SW480 (cell line): ENCODE data around the gene DISC1.
"Not testable (repeated sequence)": the region's sequence is repeated elsewhere in the genome, so short reads cannot be mapped to it uniquely, and the experiment has no call there.

Experiments used
- DNase-seq: peaks from one replicate; pipeline ENCODE4 v3.0.0-alpha.2; 2016; ENCODE audit warnings: low spot score

DISC1 gene

DNA sequence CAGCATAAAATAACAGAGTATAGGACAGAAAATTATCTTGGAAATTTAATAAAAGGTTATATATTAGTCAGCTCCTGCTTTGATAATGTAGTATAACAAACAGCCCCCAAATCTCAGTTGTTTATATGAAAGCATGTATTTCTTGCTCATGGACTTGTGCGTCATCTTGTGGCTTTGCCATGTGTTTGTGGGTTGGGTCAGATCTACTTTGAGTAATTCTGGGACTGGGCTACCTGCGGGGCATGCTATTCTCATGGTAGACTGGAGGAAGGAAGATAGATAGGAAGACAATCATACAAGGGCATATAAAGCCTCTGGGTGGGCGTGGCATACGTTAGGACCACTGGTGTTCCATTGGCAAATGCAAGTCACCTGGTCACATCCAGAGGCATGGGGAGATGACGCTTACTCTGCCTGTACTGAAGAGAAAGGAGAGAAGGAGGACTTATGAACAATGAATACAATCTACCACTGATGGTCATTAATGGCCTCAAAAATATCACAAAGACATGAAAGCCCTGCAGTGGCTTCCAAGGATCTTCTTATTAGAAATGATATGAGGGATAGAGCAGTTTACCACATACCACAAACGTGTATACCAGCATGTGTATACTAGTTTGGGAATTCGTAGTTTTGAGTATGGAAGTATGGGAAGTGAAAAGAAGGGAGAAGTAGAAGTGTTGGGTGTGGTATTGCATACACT is 267.0 kb downstream of the DISC1 start:
- DNase-seq = no peak

GRCh38 chr1:231896806-231897205 is 270.2 kb downstream of the DISC1 start:
- DNase-seq = no peak

- DNase-seq = no peak
Measured at GRCh38 chr1:231899046-231899445, 272.5 kb downstream of the DISC1 start.

GRCh38 chr1:231899713-231900435 is 273.3 kb downstream of the DISC1 start:
- DNase-seq = no peak

DNA sequence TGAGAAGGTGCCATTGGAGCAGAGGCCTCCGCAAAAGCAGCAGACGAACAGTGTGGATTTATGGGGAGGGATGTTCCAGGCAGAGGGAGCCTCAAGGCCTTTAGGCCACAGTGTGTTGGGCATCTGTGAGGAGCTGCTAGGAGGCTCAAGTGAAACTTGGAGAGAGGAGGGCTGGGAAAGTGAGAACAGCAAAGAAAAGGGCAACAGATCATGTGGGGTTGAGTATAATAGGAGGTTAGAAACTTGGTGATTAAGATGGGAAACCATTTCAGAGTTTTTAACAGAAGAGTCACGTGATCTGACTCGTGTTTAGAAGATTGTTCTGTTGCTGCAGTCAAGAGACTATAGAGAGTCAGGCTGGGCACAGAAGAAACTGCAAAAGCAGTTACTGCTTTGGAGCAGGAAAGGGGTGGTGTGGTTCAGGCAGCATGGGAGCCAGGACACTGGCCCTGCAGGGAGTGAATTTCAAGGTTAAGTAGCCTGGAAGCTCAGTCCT is 277.0 kb downstream of the DISC1 start:
- no peak for DNase-seq

DNA sequence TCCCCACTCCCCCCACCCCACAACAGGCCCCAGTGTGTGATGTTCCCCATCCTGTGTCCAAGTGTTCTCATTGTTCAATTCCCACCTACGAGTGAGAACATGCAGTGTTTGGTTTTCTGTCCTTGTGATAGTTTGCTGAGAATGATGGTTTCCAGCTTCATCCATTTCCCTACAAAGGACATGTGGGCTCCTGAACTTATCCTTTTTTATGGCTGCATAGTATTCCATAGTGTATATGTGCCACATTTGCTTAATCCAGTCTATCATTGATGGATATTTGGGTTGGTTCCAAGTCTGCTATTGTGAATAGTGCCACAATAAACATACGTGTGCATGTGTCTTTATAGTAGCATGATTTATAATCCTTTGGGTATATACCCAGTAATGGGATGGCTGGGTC is 280.7 kb downstream of the DISC1 start:
- DNase-seq = not testable (repeated sequence)

DNA sequence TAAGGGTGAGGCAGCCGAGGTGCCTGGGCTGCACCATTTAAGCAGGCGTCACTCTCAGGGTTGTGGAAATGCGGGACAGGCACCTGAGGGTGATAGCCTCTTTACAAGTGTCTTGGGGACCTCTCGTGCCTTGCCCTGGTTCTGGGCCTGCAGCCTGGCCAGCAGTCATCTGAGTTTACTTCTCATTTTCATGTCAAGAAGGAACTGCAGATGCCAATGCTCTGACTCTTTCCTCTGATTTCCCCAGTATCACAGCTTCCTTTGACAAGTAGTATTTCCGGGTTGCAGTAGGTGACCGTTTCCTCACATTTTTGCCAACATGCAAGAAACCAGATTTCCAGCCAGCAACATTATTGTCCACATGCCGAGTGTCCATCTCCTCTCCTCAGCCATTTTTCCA is 286.9 kb downstream of the DISC1 start:
- no peak for DNase-seq

GRCh38 chr1:231918239-231919015 is 291.8 kb downstream of the DISC1 start:
- DNase-seq = peak; percentile 33

GRCh38 chr1:231919239-231919885 is 292.8 kb downstream of the DISC1 start:
- DNase-seq = no peak

DNA sequence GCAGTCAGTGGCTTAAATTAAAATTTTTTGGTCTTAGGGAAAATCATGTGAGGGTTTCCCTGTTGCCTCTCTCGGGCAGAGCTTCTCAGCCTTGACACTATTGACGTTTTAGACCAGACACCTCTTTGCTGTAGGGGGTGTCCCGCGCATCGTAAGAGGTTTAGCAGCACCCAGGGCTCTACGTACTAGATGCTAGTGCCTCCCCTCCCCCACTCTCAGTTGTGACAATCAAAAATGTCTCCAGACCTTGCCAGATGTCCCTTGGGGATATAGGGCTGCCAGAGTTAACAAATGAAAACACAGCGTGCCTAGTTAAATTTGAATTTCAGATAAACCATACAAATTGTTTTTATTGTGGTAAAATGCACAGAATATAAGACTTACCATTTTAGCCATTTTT is 293.3 kb downstream of the DISC1 start:
- DNase-seq = no peak

DNA sequence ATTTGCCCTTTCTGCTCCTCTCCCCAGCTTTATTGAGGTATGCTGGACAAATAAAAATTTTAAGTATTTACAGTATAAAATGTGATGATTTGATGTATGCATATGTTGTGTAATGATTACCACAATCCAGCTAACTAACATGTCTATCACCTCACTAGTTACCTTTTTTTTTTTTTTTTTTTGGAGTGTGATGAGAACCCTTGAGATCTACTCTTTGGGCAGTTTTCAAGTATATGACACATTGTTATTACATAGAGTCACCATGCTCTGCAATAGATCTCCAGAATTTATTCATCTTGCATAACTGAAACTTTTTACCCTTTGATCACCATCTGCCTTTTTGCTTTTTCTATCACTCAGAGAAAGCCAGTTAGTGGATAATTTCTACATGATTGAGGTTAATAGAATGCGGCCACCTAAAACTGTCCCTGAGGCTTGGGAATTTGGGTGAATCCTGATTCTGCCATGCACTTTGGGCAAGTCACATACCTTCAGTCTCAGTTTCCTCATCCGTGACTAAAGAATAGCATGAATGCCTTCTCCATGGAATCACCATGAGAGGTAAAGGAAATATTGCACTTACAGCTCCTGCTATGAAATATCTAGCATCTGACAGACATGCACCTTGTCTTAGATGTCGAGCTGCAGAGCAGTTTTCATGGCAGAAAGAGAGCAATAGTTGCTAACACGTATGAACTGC is 295.2 kb downstream of the DISC1 start:
- DNase-seq = no peak

GRCh38 chr1:231923491-231924041 is 297.0 kb downstream of the DISC1 start:
- DNase-seq = no peak

GRCh38 chr1:231924180-231924579 is 297.6 kb downstream of the DISC1 start:
- no peak for DNase-seq

DNA sequence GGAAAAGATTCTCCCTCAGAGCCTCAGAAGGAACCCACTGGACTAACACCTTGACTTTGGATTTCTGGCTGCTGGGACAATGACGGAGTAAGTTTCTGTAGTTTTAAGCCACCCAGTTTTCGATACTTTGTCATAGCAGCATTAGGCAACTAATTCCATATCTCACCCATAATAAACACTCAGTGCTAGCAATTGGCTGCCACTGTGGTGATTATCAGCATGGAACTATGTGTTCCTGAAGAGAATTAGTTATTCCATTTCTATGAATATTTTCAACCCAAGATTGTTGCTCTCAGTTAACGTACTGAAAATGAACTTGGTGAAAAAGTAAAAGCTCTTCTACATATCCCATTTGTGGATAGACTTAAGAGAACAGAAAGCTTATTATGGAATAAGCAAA is 299.3 kb downstream of the DISC1 start:
- DNase-seq = no peak

GRCh38 chr1:231926340-231926739 is 299.8 kb downstream of the DISC1 start:
- DNase-seq = no peak

- DNase-seq = no peak
Measured at GRCh38 chr1:231926933-231927332, 300.3 kb downstream of the DISC1 start.

GRCh38 chr1:231927431-231927830 is 300.8 kb downstream of the DISC1 start:
- DNase-seq = no peak

DNA sequence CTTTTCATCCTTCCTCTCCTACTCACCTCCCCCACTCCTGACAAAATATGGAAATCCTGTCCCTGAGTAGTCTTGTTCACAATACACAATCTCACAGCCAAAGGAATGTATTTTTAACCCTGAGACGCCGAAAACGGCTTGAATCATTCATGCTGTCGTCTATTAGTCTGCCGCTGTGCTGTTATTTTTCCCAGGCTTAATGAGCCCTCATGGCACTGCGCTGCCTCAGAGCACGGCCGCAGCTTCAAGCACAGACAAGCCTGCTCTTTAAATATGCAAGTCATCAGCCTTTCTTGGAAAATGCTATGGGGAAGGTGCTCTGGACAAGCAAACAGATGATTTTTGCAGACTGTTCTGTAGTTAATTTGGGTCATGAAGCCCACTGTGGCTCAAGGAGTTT is 302.7 kb downstream of the DISC1 start:
- no peak for DNase-seq

GRCh38 chr1:231930257-231930947 is 303.8 kb downstream of the DISC1 start:
- no peak for DNase-seq

DNA sequence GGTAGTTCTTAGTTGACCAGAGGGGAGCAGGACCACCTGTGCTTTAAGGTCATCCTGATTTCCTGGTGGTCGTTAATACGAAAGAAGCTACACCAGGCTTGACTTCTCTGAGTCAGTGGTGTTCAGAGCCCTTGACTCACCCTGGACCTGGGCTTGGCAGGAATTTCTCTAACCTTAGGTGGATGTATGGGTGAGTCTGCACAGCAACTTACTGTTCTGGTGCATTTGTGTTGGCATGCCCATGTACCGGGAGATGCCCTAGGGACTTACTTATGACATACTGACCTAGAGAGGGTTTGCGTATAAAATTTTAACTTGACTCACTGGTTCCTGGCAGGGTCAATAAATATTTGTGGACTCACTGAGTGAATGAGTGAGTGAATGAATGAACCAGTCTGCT is 304.6 kb downstream of the DISC1 start:
- DNase-seq = no peak
